ENCODE measurements around the gene RPS2. TPM values are rescaled to one million over a fixed set of nuclear protein-coding genes. Genes with fewer than 3 reads are reported as not detected.
A peak's percentile ranks its signal among the peaks of the same experiment; 100 is the strongest.
"Not testable (repeated sequence)": the region's sequence is repeated elsewhere in the genome, so short reads cannot be mapped to it uniquely, and the experiment has no call there.

Gene RPS2
- total and polyA plus RNA-seq, 4 experiments from 2014 or later = 2,828 to 6,826 (median 4,638) TPM

- Histone ChIP-seq H3K4me1 (ENCODE audit: insufficient read depth, low read length) (peaks cover 21% of the 10 kb centered on the region), H3K36me3 (ENCODE audit: insufficient read depth, low read length) (peaks cover 15% of the 10 kb centered on the region), H3K27ac (ENCODE audit: low read depth, low read length) (peak overlapping the region; percentile 58), H3K4me3 (ENCODE audit: low read length in 2 of 2) (peak overlapping the region; percentile 52 to 90), H3K27me3 (ENCODE audit: insufficient read depth, low read length) (no peaks in the 10 kb centered on the region), H3K9me3 (ENCODE audit: control insufficient read depth in 1 of 2, low read length in 2 of 2) (no peaks in the 10 kb centered on the region)
- Mint-ChIP-seq H3K4me3 (peak overlapping the region; percentile 82 to 91 (median 86)), H3K27me3 (no peaks in the 10 kb centered on the region), H3K9me3 (no peaks in the 10 kb centered on the region), H3K36me3 (peaks cover 0 to 11% of the 10 kb centered on the region in 2 donors), H3K27ac (peak overlapping the region in 6 of 7 donors; percentile 29 to 81 (median 64)), H3K4me1 (peaks cover 0 to 26% (median 7%) of the 10 kb centered on the region in 4 donors)
- ChIA-PET POLR2A (ENCODE audit: partially characterized antibody) (interaction anchor here (1.1 to 4.6 kb wide), 5 partner anchors 16 to 213 kb away, joined by 3 to 34 read pairs (median 4); partner anchors contain the start of genes NDUFB10, RPS2, TBL3 and TRAF7), CTCF (ENCODE audit: partially characterized antibody) (interaction anchor here (0.6 to 1.6 kb wide), 2 partner anchors 15 to 1990 kb away, joined by 3 to 4 read pairs; no protein-coding TSS in a partner anchor)
- peak in 1 of 5 donors; percentile 40 for DNase-seq
- intact Hi-C loops (cut with micrococcal nuclease) = loop anchor here (2.0 to 5.0 kb wide), 4 partner anchors 50 to 633 kb away; partner anchors contain the start of genes CRAMP1, IFT140, TELO2 and UBE2I
These were observed 22.4 kb downstream of the RPS2 start for GRCh38 chr16:1942047-1942809.

DNA sequence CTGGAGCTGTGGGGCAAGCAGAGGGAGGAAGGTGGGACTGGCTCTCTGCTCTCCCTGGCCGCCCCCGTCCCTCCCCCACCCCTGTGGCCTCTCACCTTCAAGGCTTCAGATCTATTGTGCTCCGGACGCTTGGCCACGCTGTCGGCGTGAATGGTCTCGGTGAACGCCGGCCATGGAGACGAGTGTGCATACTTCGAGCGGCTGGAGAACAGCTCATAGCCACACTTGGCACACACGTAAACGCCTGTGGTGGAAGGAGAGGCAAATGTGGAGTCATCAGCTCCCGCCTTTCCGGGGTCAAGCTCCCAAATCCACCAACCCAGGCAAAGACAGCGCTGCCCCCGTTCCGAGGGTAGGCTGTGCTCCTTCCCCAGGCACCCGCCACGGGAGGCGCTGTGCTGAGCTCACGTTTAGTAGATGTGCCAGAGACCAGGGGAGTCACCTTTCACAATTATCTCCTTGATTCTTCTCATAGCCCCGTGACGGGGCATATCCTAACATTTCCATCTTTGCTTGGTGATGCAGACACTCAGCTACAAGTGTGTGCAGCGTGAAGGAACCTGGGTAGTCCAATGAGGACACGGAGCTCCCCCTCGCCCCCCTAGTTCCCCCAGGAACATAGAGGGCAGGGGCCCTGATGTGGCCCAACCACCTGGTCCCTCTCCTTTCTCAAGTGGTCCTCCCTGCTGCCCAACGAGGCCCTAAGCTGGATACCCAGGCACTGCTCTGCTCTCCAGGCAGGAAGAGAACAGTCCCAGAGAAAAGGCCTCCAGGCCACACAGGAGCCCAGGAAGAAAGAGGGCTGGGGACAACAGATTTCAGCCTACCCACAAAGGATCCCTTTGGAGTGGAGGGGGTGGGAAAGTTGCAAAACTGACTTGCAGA is 23.2 kb downstream of the RPS2 start:
- peaks cover 0 to 26% (median 7%) of the 10 kb centered on the region in 4 donors for H3K4me1 Mint-ChIP-seq
- peaks cover 0 to 11% of the 10 kb centered on the region in 2 donors for H3K36me3 Mint-ChIP-seq
- H3K9me3 Mint-ChIP-seq = no peaks in the 10 kb centered on the region
- intact Hi-C loops (cut with micrococcal nuclease) = loop anchor here (2.0 to 5.0 kb wide), 4 partner anchors 51 to 633 kb away; partner anchors contain the start of genes CRAMP1, IFT140, TELO2 and UBE2I
- H3K36me3 ChIP-seq (ENCODE audit: insufficient read depth, low read length) = peaks cover 15% of the 10 kb centered on the region
- no peak overlapping the region for H3K4me3 ChIP-seq (ENCODE audit: low read length in 2 of 2)
- H3K4me1 ChIP-seq (ENCODE audit: insufficient read depth, low read length) = peaks cover 21% of the 10 kb centered on the region
- H3K27me3 ChIP-seq (ENCODE audit: insufficient read depth, low read length) = no peaks in the 10 kb centered on the region
- POLR2A ChIA-PET (ENCODE audit: partially characterized antibody) = interaction anchor here (0.9 to 4.6 kb wide), 4 partner anchors 24 to 214 kb away, joined by 3 to 34 read pairs (median 4); partner anchors contain the start of genes RPS2, TBL3 and TRAF7
- no peaks in the 10 kb centered on the region for H3K9me3 ChIP-seq (ENCODE audit: control insufficient read depth in 1 of 2, low read length in 2 of 2)
- H3K27ac ChIP-seq (ENCODE audit: low read depth, low read length) = no peak overlapping the region
- CTCF ChIA-PET (ENCODE audit: partially characterized antibody) = interaction anchor here (1.1 to 1.6 kb wide), 2 partner anchors 12 to 16 kb away, joined by 3 to 4 read pairs; no protein-coding TSS in a partner anchor
- H3K27me3 Mint-ChIP-seq = no peaks in the 10 kb centered on the region
- peak overlapping the region in 7 of 8 donors; percentile 4 to 87 (median 83) for H3K4me3 Mint-ChIP-seq
- peak overlapping the region in 1 of 7 donors; percentile 40 for H3K27ac Mint-ChIP-seq
- no peak for DNase-seq

DNA sequence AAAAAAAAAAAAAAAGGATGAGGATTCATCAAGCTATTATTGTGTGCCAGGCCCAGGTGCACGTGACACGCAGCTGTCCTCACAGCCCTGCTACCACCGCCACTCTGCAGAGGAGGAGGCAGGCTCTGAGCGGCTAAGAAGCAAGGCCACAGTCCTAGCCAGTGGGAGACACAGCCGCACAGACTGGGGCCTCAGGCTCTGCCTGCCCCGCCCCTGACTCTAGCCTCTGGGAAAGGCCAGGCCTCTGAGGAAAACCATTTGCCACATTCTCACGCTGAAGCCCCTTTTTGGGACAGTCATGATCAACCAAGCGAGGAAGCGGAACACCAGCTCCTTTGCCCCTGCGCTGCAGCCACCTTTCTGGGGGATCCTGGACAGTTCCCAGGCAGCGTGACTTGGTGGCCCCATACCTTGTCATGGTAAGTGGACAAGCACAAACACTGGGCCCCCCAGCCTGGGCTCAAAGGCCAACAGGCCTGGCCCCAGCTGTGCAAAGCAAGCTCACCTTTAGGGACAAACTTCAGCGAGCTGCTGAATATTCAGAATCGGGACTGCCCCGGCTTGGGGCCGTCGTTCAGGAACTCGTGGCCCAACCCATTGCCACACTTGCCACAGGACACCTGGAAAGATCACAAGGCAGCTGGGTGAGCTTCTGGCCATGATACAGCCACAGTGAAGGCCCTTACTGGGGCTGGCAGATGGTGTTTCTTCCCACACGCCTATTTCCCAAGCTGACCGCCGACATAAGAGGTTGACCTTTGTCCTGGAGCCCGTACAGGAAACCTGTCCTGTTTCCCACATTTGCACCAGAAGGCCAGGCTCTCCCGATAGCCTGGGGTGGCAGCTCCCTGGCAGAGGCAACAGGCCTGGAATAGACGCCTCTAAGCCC is 24.1 kb downstream of the RPS2 start:
- CTCF ChIA-PET (ENCODE audit: partially characterized antibody) = interaction anchor here (1.1 to 1.6 kb wide), 2 partner anchors 11 to 17 kb away, joined by 3 to 4 read pairs; no protein-coding TSS in a partner anchor

DNA sequence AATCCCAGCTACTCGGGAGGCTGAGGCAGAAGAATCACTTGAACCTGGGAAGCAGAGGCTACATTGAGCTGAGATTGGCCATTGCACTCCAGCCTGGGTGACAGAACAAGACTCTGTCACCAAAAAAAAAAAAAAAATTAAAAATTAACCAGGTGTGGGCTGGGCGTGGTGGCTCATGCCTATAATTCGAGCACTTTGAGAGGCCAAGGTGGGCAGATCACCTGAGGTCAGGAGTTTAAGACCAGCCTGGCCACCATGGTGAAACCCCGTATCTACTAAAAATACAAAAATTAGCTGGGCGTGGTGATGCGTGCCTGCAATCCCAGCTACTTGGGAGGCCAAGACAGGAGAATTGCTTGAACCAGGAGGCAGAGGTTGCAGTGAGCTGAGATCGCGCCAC is 24.8 kb downstream of the RPS2 start:
- peaks cover 0 to 11% of the 10 kb centered on the region in 2 donors for H3K36me3 Mint-ChIP-seq
- H3K4me1 Mint-ChIP-seq = peaks cover 0 to 26% (median 7%) of the 10 kb centered on the region in 4 donors
- not testable (repeated sequence) for H3K4me3 Mint-ChIP-seq; DNase-seq; H3K4me3 ChIP-seq (ENCODE audit: low read length in 2 of 2); H3K27me3 ChIP-seq (ENCODE audit: insufficient read depth, low read length); H3K27ac Mint-ChIP-seq; H3K27me3 Mint-ChIP-seq; H3K9me3 Mint-ChIP-seq; H3K9me3 ChIP-seq (ENCODE audit: control insufficient read depth in 1 of 2, low read length in 2 of 2); H3K27ac ChIP-seq (ENCODE audit: low read depth, low read length)
- CTCF ChIA-PET (ENCODE audit: partially characterized antibody) = interaction anchor here (0.7 kb wide), 2 partner anchors 402 to 411 kb away, joined by 3 read pairs; no protein-coding TSS in a partner anchor
- peaks cover 15% of the 10 kb centered on the region for H3K36me3 ChIP-seq (ENCODE audit: insufficient read depth, low read length)
- intact Hi-C loops (cut with micrococcal nuclease) = loop anchor here (5.0 kb wide), 3 partner anchors 52 to 448 kb away; partner anchors contain the start of genes CRAMP1, IFT140 and TELO2
- POLR2A ChIA-PET (ENCODE audit: partially characterized antibody) = interaction anchor here (4.6 kb wide), 1 partner anchor 25 kb away, joined by 34 read pairs; the partner anchor contains the start of gene RPS2
- peaks cover 21% of the 10 kb centered on the region for H3K4me1 ChIP-seq (ENCODE audit: insufficient read depth, low read length)

More for the DNA sequence above, 24.1 kb downstream of the RPS2 start:
- H3K4me1 ChIP-seq (ENCODE audit: insufficient read depth, low read length) = peaks cover 21% of the 10 kb centered on the region
- H3K9me3 ChIP-seq (ENCODE audit: control insufficient read depth in 1 of 2, low read length in 2 of 2) = no peaks in the 10 kb centered on the region
- DNase-seq = no peak
- peaks cover 0 to 26% (median 7%) of the 10 kb centered on the region in 4 donors for H3K4me1 Mint-ChIP-seq
- peaks cover 15% of the 10 kb centered on the region for H3K36me3 ChIP-seq (ENCODE audit: insufficient read depth, low read length)
- H3K36me3 Mint-ChIP-seq = peaks cover 0 to 11% of the 10 kb centered on the region in 2 donors
- POLR2A ChIA-PET (ENCODE audit: partially characterized antibody) = interaction anchor here (0.9 to 4.6 kb wide), 3 partner anchors 25 to 215 kb away, joined by 3 to 34 read pairs (median 4); partner anchors contain the start of genes RPS2, TBL3 and TRAF7
- no peak overlapping the region for H3K27ac Mint-ChIP-seq
- H3K27ac ChIP-seq (ENCODE audit: low read depth, low read length) = no peak overlapping the region
- no peaks in the 10 kb centered on the region for H3K9me3 Mint-ChIP-seq
- no peaks in the 10 kb centered on the region for H3K27me3 Mint-ChIP-seq
- intact Hi-C loops (cut with micrococcal nuclease) = loop anchor here (5.0 kb wide), 3 partner anchors 52 to 448 kb away; partner anchors contain the start of genes CRAMP1, IFT140 and TELO2
- H3K27me3 ChIP-seq (ENCODE audit: insufficient read depth, low read length) = no peaks in the 10 kb centered on the region
- H3K4me3 Mint-ChIP-seq = peak overlapping the region in 1 of 8 donors; percentile 15
- no peak overlapping the region for H3K4me3 ChIP-seq (ENCODE audit: low read length in 2 of 2)

- Histone ChIP-seq H3K4me1 (ENCODE audit: insufficient read depth, low read length) (peaks cover 21% of the 10 kb centered on the region), H3K27me3 (ENCODE audit: insufficient read depth, low read length) (no peaks in the 10 kb centered on the region), H3K9me3 (ENCODE audit: control insufficient read depth in 1 of 2, low read length in 2 of 2) (no peaks in the 10 kb centered on the region), H3K4me3 (ENCODE audit: low read length in 2 of 2) (no peak overlapping the region), H3K36me3 (ENCODE audit: insufficient read depth, low read length) (peaks cover 15% of the 10 kb centered on the region), H3K27ac (ENCODE audit: low read depth, low read length) (no peak overlapping the region)
- intact Hi-C loops (cut with micrococcal nuclease) = no loop called here
- peaks cover 0 to 18% (median 7%) of the 10 kb centered on the region in 4 donors for H3K4me1 Mint-ChIP-seq
- CTCF ChIA-PET (ENCODE audit: partially characterized antibody) = no interaction called here
- H3K9me3 Mint-ChIP-seq = no peaks in the 10 kb centered on the region
- H3K27ac Mint-ChIP-seq = no peak overlapping the region
- DNase-seq = no peak
- no peaks in the 10 kb centered on the region for H3K27me3 Mint-ChIP-seq
- peaks cover 0 to 11% of the 10 kb centered on the region in 2 donors for H3K36me3 Mint-ChIP-seq
- no peak overlapping the region for H3K4me3 Mint-ChIP-seq
- POLR2A ChIA-PET (ENCODE audit: partially characterized antibody) = no interaction called here
These were observed 25.7 kb downstream of the RPS2 start for GRCh38 chr16:1938910-1939309.

GRCh38 chr16:1938316-1938715 is 26.3 kb downstream of the RPS2 start:
- H3K36me3 Mint-ChIP-seq = peaks cover 0 to 11% of the 10 kb centered on the region in 2 donors
- Histone ChIP-seq H3K27ac (ENCODE audit: low read depth, low read length) (no peak overlapping the region), H3K4me1 (ENCODE audit: insufficient read depth, low read length) (peaks cover 16% of the 10 kb centered on the region), H3K4me3 (ENCODE audit: low read length in 2 of 2) (no peak overlapping the region), H3K27me3 (ENCODE audit: insufficient read depth, low read length) (no peaks in the 10 kb centered on the region), H3K36me3 (ENCODE audit: insufficient read depth, low read length) (peaks cover 15% of the 10 kb centered on the region), H3K9me3 (ENCODE audit: control insufficient read depth in 1 of 2, low read length in 2 of 2) (no peaks in the 10 kb centered on the region)
- H3K27me3 Mint-ChIP-seq = no peaks in the 10 kb centered on the region
- no peaks in the 10 kb centered on the region for H3K9me3 Mint-ChIP-seq
- H3K4me1 Mint-ChIP-seq = peaks cover 0 to 13% (median 5%) of the 10 kb centered on the region in 4 donors
- CTCF ChIA-PET (ENCODE audit: partially characterized antibody) = no interaction called here
- no peak for DNase-seq
- intact Hi-C loops (cut with micrococcal nuclease) = no loop called here
- H3K4me3 Mint-ChIP-seq = no peak overlapping the region
- H3K27ac Mint-ChIP-seq = no peak overlapping the region
- POLR2A ChIA-PET (ENCODE audit: partially characterized antibody) = no interaction called here

Data from CD4-positive, alpha-beta memory T cell (primary cell).